Globus pallidus (tissue), 1 donor: ENCODE results near the gene C1orf174.

Experiments used
- DNase-seq: peaks from one replicate; pipeline ENCODE4 v3.0.0-alpha.2; 2015; ENCODE audit warnings: low spot score

C1orf174 gene

DNA sequence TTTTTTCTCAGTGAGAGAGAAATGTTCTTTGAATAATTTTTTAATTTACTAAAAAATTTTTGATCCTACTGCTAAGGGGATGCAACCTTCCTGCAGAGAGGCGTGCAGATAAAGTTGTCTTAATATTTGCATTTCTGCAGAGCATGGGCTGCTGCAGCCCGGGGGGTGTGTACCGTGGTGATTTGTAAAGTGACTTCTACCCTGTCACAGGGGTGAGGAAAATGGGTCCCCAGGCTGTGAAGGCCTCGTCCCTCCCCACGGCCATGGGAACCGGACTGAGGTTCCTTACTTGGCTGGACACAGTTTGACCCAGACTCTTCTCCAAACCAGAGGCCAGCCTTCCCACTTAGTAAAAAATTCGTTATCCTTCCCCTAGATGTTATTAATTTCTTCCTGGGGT, 9.5 kb upstream of the C1orf174 start:
- DNase-seq: no peak

GRCh38 chr1:3908886-3909517, 8.9 kb upstream of the C1orf174 start:
- DNase-seq: no peak

DNA sequence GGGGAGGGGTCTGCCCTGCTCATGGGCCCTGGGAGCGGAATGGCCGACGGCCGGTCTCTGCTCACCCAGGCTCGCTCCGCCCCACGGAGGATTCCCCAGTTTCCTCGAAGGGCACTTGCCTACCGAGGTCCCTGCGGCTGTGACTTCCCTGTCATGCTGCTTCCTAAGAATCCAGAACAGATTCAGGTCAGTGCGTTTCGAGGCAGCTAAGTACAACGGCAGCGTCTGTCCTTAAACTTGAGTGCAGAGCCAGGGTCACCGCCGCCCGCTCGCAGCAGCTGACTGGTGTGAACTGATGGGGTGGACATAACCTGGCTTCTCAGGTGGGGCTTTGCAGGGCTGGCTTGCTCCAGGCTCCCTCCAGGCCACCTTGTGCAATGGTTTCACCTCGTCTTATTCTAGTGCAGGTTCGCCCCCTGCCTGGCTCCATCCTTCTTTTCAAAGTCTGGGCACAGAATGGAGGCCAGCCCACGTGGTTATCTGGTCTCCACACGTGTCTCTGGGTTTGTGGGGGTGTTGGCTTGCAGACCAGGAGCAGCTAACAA, 7.6 kb upstream of the C1orf174 start:
- DNase-seq: no peak

GRCh38 chr1:3907031-3907534, 7.0 kb upstream of the C1orf174 start:
- DNase-seq: no peak

DNA sequence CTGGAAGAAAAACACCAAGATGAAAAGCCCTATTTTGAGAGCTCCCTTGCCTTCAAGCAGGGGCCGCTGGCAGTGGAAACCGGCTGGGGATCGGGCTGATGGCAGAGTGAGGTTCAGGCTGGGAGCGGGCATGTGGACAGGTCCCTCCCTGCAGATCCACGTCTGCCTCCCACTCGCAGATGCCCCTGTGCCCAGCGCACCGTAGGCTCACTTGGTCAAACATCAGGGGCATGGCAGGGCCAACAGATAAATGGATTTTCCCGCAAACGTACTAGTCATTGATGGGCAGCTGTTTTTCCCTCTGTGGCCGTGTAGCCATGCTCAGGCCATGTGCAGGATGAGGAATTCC, 6.6 kb upstream of the C1orf174 start:
- no peak for DNase-seq

- no peak for DNase-seq
These were observed 6.0 kb upstream of the C1orf174 start for GRCh38 chr1:3905953-3906671.

DNA sequence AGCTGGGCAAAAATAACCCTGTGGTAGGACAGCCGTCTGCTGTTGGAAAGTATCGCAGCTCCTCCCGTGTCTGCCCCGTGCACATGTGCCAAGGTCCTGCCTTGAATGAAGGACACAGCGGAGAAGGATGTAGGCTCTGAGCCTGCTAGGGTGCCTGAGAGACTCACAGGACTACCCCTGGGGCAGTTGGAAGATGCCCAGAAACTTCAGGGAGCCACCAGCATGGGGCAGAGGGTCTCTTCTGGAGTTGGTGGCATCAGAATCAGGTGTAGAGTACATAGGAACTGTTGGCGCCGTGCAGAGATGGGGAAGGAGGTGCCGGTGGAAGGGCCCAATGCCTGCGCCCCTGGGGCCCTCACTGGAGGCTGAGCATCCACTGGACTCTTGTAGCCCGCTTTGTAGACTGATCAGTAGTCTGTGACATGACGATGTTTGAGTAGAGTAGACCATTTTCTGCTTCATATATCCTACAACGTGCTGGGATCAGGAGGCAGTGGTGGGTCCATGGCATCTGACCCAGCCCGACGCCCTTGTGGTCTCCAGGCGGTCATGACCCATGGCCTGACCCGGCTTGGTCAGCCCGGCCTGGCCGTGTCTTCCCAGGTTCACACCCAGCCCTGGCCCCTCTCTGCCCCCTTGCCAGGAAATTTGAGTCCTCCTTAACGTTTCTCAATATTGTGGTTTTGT, 5.3 kb upstream of the C1orf174 start:
- DNase-seq: no peak

GRCh38 chr1:3904843-3905185, 4.7 kb upstream of the C1orf174 start:
- no peak for DNase-seq

DNA sequence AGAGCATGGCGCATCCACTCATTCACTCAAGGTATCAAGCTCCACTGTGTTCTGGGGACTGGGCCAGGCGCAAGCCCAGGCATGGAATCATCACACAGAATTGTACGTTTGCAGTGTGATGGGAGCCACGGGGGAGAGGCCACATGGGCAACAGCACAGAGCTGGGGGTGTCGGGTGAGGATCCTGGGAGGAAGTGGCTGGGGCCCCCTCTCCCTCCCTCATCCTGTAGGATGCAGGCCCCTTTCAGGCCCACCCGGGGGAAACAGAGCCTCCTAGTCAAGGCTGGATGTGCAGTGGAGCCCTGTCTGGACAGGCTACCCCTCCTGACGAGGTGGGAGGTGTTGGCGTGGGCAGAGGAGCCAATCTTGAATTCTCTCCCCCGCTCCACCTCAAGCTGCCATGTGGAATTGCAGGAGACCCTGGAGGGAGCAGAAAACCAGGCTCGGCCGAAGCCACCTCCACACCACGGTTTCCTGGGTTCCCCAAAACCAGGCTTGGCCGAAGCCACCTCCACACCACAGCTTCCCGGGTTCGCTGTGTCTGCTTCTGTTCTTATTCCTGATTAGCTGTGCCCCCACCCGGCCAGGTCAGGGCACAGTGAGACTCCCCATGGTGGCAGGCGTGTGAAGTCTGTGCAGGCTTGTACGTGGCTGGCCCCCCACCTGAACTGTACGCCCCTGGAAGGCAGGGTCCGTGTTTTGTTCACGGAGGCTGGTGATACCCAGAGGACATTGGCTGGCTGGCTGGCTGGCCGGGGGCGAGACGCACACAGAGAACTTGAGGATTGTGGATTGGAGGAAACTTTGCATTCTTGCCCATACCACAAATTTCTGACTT, 4.2 kb upstream of the C1orf174 start:
- DNase-seq: no peak

- no peak for DNase-seq
These were observed 3.3 kb upstream of the C1orf174 start for GRCh38 chr1:3903141-3904005.

- no peak for DNase-seq
These were observed 2.6 kb upstream of the C1orf174 start for GRCh38 chr1:3902571-3903091.

GRCh38 chr1:3902111-3902511, 2.0 kb upstream of the C1orf174 start:
- DNase-seq: peak; percentile 16

DNA sequence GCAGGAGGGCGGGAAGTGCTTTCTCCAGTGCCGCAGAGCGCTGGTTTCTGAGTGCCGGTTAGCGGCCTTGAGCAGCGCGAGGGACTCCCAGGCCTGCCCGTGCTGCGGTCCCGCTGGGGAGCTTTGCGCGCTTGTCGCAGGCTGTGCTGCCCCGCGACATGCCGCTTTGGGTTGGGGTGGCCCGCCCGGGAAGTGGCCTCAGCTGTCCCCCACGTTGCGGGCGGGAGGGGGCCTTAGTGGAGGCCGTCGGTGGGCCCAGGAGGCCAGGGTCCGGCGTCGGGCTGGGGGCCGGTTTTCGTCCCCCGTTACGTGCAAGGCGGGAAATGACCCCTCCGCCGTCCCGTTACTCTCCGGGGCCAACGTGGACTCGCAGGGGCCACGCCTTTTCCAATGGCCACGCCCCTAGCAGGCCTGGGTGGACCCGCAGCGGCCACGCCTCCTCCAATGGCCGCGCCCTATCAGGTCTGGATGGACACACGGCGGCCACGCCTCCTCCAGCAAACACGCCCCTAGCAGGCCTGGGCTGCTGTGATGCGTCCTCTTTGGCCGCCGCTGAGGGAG, 977 bp upstream of the C1orf174 start:
- peak; percentile 97 for DNase-seq

- DNase-seq: no peak
These were observed 320 bp downstream of the C1orf174 start for GRCh38 chr1:3899754-3900149.

DNA sequence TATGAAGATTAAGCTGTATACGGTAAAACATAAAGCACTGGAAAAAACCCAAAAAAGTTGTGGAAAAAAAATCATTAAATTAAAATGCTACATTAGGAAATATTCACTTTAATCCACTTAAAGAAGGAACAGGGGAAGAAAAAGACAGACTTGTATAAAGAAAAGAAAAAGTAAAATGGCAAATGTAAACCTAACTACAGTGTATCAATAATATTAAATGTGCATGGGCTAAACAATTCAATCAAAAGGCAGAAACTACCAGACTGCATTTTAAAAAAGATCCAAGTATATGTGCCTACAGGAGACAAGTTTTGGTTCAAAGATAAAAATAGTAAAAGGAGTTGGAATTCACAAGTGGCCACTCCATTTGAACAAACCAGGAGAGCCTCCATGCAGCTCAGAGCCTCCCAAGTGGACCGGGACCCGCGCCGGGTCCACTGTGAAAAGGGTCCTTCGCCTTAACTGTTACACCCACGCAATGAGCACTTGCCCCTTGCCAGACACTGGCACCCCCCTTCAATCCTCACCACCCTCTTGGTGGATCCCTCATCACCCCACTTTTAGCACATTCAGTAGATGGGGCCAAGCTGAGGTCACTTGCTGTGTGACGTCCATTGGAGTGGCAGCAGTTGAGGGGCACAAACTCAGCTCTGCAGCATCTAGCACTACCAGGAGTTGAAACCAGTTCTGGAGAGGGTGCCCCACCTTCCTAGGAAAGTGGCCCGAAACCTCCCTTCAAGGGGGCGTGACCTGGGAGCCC, 898 bp downstream of the C1orf174 start:
- no peak for DNase-seq

GRCh38 chr1:3898475-3898735, 1.7 kb downstream of the C1orf174 start:
- no peak for DNase-seq

DNA sequence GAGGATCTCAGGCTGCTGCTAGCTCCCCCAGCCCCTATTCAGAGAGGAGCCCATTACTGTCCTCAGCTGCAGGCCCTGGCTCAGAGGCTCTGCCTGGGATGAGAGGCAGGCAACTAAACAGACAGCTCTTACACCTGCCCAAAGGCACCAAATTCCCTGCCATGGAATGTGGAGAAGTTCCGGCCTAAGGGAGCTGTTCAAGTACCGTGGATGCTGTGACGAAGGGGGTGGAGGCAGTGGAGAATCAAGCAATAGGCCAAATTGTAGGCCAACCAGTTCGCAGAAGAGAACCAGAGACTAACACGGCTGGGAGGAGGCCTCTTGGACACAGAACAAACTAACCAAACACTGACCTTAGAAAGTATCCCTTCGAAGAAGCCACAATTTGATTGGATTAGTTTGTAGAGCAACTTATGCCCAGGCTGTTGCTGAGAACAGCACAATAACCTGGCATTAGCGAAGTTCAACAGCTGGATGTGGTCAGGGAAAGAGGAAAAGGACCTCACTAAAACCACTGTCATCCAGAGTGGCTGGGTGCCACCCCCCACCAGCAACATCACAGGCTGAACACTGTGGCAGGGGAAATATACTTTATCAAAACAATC, 3.6 kb downstream of the C1orf174 start:
- DNase-seq: no peak

GRCh38 chr1:3895951-3896325, 4.1 kb downstream of the C1orf174 start:
- no peak for DNase-seq

GRCh38 chr1:3895279-3895950, 4.7 kb downstream of the C1orf174 start:
- no peak for DNase-seq
